A673 (cell line): Measurements from ENCODE around the gene OSBP2. TPM values are rescaled to one million over a fixed set of nuclear protein-coding genes. Genes with fewer than 3 reads are reported as not detected.

ENCODE experiments used
- BruUV-seq: library from RNA; stranded (reverse); fragments of 400-500 nt; replicated peaks from 2 replicates; lab custom pipeline; 2021; lab: Mats Ljungman, UMichigan
- CTCF ChIA-PET: fragments of 300-600 bp; sonication (Branson Sonifier 250); formaldehyde crosslinking; loops from one replicate; lab custom pipeline; 2022; ENCODE audit warnings: antibody characterized with exemption; lab: Charles Lee
- POLR2A ChIA-PET: fragments of 300-600 bp; sonication (Branson Sonifier 250); formaldehyde crosslinking; loops from one replicate; lab custom pipeline; 2022; ENCODE audit warnings: antibody characterized with exemption; ENCODE audit not compliant: low non-redundant PET; lab: Charles Lee
- DNase-seq: peaks from one replicate; pipeline ENCODE4 v3.0.0-alpha.2; 2015; ENCODE audit warnings: low spot score
- H3K27ac ChIP-seq: fragments of 200-600 bp; sonication (generic); 2 replicates; pipeline ENCODE4 v1.5.1; 2016; ENCODE audit warnings: mixed run types, low read depth, mild to moderate bottlenecking, mixed read lengths, antibody characterized with exemption, low read length; ENCODE audit not compliant: poor library complexity, severe bottlenecking
- H3K27me3 ChIP-seq: fragments of 200-600 bp; sonication (generic); replicated peaks from 2 replicates; pipeline ENCODE4 v1.6.1; 2017; ENCODE audit warnings: mixed run types, low read depth, mild to moderate bottlenecking, mixed read lengths, antibody characterized with exemption, low read length; ENCODE audit not compliant: insufficient read depth, poor library complexity
- H3K36me3 ChIP-seq: fragments of 200-600 bp; sonication (generic); 2 replicates; pipeline ENCODE4 v1.6.1; 2016; ENCODE audit warnings: mixed run types, mild to moderate bottlenecking, mixed read lengths, antibody characterized with exemption, low read length; ENCODE audit not compliant: insufficient read depth, poor library complexity, severe bottlenecking
- H3K4me1 ChIP-seq: fragments of 200-600 bp; sonication (generic); 2 replicates; pipeline ENCODE4 v1.6.1; 2017; ENCODE audit warnings: mixed run types, mild to moderate bottlenecking, mixed read lengths, antibody characterized with exemption, low read length; ENCODE audit not compliant: insufficient read depth, poor library complexity, severe bottlenecking
- H3K4me3 ChIP-seq: fragments of 200-600 bp; sonication (generic); 2 replicates; pipeline ENCODE4 v1.5.1; 2016; ENCODE audit warnings: low read depth, mixed run types, mild to moderate bottlenecking, mixed read lengths, low read length; ENCODE audit not compliant: poor library complexity, severe bottlenecking
- H3K9me3 ChIP-seq: fragments of 200-600 bp; sonication (generic); 2 replicates; pipeline ENCODE4 v1.6.1; 2016; ENCODE audit warnings: mixed run types, low read depth, mild to moderate bottlenecking, mixed read lengths, antibody characterized with exemption, low read length; ENCODE audit not compliant: poor library complexity, severe bottlenecking
- EZH2 ChIP-seq: fragments of 200-600 bp; sonication (generic); IDR thresholded peaks from 2 replicates; pipeline ENCODE4 v1.6.1; 2017; ENCODE audit warnings: borderline replicate concordance, low read depth, mild to moderate bottlenecking, mixed read lengths, antibody characterized with exemption, low read length; ENCODE audit not compliant: poor library complexity, severe bottlenecking
- intact Hi-C: fragments of 100-400 bp; cut with micrococcal nuclease; formaldehyde crosslinking; loops from one replicate; pipeline ENCODE4 v1.10.0; 2022; ENCODE audit not compliant: unreplicated experiment
- total RNA-seq: library from RNA; stranded (reverse); gene quantifications from 2 replicates; pipeline ENCODE4 v1.2.3, GENCODE V29; 2021
- TF ChIP-seq, protein P1 (sequence below): fragments of 300-800, 200-600 bp; sonication (generic); conservative IDR thresholded peaks from 2 replicates; pipeline ENCODE4 v1.5.1; 2017; ENCODE audit warnings: low read depth, mild to moderate bottlenecking, antibody characterized with exemption, low read length, moderate library complexity, mixed read lengths

Gene OSBP2
- total RNA-seq, 1 experiment from 2014 or later: 1.8 TPM

DNA sequence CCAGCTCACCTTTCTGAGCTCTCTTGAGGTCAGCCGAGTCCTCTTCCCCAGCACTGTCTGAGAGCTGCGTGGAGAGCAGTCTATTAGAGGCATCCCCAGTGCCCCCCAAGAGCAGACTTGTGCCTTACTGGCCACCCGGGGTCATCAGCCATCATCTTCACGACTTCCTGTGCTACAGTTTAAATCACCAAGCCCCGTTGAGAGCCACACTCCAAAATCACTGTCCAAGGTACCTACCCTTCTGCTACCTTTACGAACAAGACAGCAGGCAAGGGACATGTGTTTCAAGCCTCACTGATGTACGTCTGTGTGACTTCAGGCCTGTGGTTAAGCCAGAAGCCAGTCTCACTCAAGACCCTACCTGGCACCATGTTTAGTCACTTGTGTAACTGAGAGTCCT lies 238.8 kb downstream of the OSBP2 start:
- BruUV-seq: no TSS peak
- Histone ChIP-seq H3K4me1 (no peaks in the 10 kb centered on the region), H3K9me3 (no peaks in the 10 kb centered on the region), H3K4me3 (no peak overlapping the region), H3K27me3 (no peaks in the 10 kb centered on the region), H3K36me3 (peaks cover 89% of the 10 kb centered on the region), H3K27ac (no peak overlapping the region)
- DNase-seq: no peak
- ChIA-PET CTCF (interaction anchor here (0.5 kb wide), 1 partner anchor 294 kb away, joined by 3 read pairs; no protein-coding TSS in a partner anchor), POLR2A (no interaction called here)
- intact Hi-C loops: no loop called here
- TF ChIP-seq EZH2: no peak
- TF ChIP-seq, protein P1, sequence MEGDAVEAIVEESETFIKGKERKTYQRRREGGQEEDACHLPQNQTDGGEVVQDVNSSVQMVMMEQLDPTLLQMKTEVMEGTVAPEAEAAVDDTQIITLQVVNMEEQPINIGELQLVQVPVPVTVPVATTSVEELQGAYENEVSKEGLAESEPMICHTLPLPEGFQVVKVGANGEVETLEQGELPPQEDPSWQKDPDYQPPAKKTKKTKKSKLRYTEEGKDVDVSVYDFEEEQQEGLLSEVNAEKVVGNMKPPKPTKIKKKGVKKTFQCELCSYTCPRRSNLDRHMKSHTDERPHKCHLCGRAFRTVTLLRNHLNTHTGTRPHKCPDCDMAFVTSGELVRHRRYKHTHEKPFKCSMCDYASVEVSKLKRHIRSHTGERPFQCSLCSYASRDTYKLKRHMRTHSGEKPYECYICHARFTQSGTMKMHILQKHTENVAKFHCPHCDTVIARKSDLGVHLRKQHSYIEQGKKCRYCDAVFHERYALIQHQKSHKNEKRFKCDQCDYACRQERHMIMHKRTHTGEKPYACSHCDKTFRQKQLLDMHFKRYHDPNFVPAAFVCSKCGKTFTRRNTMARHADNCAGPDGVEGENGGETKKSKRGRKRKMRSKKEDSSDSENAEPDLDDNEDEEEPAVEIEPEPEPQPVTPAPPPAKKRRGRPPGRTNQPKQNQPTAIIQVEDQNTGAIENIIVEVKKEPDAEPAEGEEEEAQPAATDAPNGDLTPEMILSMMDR: no peak

DNA sequence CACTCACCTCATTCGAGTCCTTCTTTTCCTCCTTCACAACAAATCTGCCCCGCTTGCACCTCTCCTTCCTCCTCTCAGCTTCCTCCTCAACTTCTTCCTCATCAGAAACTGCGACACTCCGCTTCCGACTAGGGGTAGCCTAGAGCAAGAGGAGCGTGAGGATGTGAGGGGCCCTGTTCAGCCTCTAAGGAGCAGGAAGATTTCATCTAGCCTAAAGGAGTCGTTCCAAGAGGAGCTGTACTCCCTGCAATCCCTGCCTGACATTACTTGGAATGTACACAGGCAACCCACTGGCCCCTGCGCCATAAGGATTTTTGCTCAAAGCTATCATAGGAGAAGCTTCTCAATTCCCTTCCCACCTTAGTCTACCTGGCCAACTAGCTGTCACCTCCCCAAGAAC lies 239.4 kb downstream of the OSBP2 start:
- H3K4me3 ChIP-seq: no peak overlapping the region
- DNase-seq: no peak
- peaks cover 88% of the 10 kb centered on the region for H3K36me3 ChIP-seq
- H3K27me3 ChIP-seq: no peaks in the 10 kb centered on the region
- POLR2A ChIA-PET: no interaction called here
- no peak overlapping the region for H3K27ac ChIP-seq
- CTCF ChIA-PET: interaction anchor here (0.5 kb wide), 1 partner anchor 293 kb away, joined by 3 read pairs; no protein-coding TSS in a partner anchor
- intact Hi-C loops: no loop called here
- no peaks in the 10 kb centered on the region for H3K4me1 ChIP-seq
- no peak for TF ChIP-seq EZH2
- TF ChIP-seq, protein P1: no peak
- no TSS peak for BruUV-seq
- H3K9me3 ChIP-seq: no peaks in the 10 kb centered on the region

DNA sequence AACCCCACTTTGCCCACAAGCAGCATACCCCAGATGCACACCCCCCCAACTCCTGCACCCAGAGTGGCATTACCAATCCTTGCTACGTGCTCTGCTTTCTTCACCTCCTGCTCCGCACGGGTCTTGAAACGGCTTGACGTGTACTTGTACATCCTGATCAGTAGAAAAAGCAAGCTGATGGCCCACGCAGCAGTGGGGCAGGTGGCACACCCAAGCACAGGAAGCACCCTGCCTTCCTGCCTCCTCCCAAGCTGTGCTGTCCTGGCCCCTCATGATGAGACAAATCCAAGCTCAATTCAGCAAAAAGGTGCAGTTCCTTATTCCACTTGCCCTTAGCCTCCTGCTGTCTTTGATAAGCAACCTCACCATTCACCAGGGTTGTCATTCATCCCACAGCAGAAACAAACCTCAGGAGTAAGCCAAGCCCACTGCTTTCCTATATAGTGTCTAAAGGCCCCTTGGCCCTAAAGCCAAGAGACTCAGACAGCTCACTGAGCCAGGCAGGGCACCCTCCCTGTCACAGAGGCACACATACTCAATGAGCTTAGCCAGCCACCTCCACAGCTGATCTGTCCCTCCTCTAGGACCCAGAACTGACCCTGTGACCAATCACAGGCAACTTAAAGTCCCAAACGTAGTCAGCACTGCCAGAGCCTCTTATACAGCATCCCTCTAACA lies 246.2 kb downstream of the OSBP2 start:
- Histone ChIP-seq H3K9me3 (no peaks in the 10 kb centered on the region), H3K27ac (no peak overlapping the region), H3K27me3 (no peaks in the 10 kb centered on the region), H3K4me3 (no peak overlapping the region), H3K4me1 (no peaks in the 10 kb centered on the region), H3K36me3 (peaks cover 95% of the 10 kb centered on the region)
- BruUV-seq: no TSS peak
- ChIA-PET POLR2A (interaction anchor here (0.6 kb wide), 1 partner anchor 667 kb away, joined by 3 read pairs; no protein-coding TSS in a partner anchor), CTCF (no interaction called here)
- intact Hi-C loops: no loop called here
- TF ChIP-seq, protein P1: no peak
- TF ChIP-seq EZH2: no peak
- DNase-seq: no peak
